ENCODE measurements around the gene PPP1R16B. TPM values are rescaled to one million over a fixed set of nuclear protein-coding genes. Genes with fewer than 3 reads are reported as not detected.

The PPP1R16B gene
- polyA plus RNA-seq, 1 donor from 2014 or later, result 1.9 TPM

- H3K4me2 ChIP-seq (ENCODE audit: low read length), result no peak overlapping the region
- no peaks in the 10 kb centered on the region for H3K36me3 ChIP-seq (ENCODE audit: insufficient read depth, low read length)
- no peaks in the 10 kb centered on the region for H4K20me1 ChIP-seq (ENCODE audit: insufficient read depth)
- no peaks in the 10 kb centered on the region for H3K9me3 ChIP-seq (ENCODE audit: low read length)
- H3K79me2 ChIP-seq (replicated peaks; ENCODE audit: insufficient read depth, low read length), result no peaks in the 10 kb centered on the region
- H2AFZ ChIP-seq (ENCODE audit: low read depth, low read length), result no peak overlapping the region
- H3F3A ChIP-seq (ENCODE audit: insufficient read depth, low read length, poor library complexity, severe bottlenecking), result no peaks in the 10 kb centered on the region
- H3K27ac ChIP-seq (ENCODE audit: low read length), result no peak overlapping the region
- H3K27me3 ChIP-seq (ENCODE audit: insufficient read depth, low read depth, low read length), result no peaks in the 10 kb centered on the region
- TF ChIP-seq CTCF (IDR thresholded peaks at IDR 0.05; ENCODE audit: poor library complexity, severe bottlenecking) (no peak), EP300 (conservative IDR thresholded peaks at IDR 0.05; ENCODE audit: poor library complexity, severe bottlenecking) (no peak), SMC3 (conservative IDR thresholded peaks at IDR 0.05; ENCODE audit: poor library complexity) (no peak), MXI1 (conservative IDR thresholded peaks at IDR 0.05; ENCODE audit: poor library complexity, severe bottlenecking) (no peak), TAF1 (IDR thresholded peaks at IDR 0.05; ENCODE audit: low read depth) (no peak), POLR2AphosphoS5 (IDR thresholded peaks at IDR 0.05) (no peak), RAD21 (conservative IDR thresholded peaks at IDR 0.05) (no peak), EZH2 (IDR thresholded peaks at IDR 0.05; ENCODE audit: borderline replicate concordance, insufficient read depth, low read length, poor library complexity, severe bottlenecking) (no peak)
- TF ChIP-seq, protein P1, sequence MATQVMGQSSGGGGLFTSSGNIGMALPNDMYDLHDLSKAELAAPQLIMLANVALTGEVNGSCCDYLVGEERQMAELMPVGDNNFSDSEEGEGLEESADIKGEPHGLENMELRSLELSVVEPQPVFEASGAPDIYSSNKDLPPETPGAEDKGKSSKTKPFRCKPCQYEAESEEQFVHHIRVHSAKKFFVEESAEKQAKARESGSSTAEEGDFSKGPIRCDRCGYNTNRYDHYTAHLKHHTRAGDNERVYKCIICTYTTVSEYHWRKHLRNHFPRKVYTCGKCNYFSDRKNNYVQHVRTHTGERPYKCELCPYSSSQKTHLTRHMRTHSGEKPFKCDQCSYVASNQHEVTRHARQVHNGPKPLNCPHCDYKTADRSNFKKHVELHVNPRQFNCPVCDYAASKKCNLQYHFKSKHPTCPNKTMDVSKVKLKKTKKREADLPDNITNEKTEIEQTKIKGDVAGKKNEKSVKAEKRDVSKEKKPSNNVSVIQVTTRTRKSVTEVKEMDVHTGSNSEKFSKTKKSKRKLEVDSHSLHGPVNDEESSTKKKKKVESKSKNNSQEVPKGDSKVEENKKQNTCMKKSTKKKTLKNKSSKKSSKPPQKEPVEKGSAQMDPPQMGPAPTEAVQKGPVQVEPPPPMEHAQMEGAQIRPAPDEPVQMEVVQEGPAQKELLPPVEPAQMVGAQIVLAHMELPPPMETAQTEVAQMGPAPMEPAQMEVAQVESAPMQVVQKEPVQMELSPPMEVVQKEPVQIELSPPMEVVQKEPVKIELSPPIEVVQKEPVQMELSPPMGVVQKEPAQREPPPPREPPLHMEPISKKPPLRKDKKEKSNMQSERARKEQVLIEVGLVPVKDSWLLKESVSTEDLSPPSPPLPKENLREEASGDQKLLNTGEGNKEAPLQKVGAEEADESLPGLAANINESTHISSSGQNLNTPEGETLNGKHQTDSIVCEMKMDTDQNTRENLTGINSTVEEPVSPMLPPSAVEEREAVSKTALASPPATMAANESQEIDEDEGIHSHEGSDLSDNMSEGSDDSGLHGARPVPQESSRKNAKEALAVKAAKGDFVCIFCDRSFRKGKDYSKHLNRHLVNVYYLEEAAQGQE (IDR thresholded peaks at IDR 0.05; ENCODE audit: borderline replicate concordance), result no peak
- H3K9me2 ChIP-seq (ENCODE audit: insufficient read depth, low read length), result no peaks in the 10 kb centered on the region
- no peak overlapping the region for H3K9ac ChIP-seq (ENCODE audit: low read length)
- no peak overlapping the region for H3K4me3 ChIP-seq (ENCODE audit: low read length)
These were observed 55.5 kb downstream of the PPP1R16B start for GRCh38 chr20:38861071-38861401.

DNA sequence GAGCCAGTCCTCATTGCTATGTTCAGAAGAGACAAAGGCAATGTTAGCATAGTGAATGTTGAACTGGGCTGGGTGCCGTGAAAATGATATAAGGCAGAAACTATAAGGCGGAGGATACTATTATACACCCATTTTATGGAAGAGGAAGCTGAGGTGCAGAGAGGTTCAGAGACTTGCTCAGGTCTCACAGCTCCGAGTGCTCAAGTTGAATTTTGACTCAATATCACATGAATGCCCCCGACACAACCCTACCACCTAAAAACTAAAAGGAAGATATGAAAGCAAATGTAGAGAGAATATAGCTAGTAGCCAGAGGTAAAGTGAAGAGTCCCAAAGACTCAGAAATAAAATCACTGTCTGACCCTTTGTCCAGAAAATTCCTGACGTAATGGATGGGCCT is 56.7 kb downstream of the PPP1R16B start:
- H3K4me2 ChIP-seq (ENCODE audit: low read length), result no peak overlapping the region
- H3K9me2 ChIP-seq (ENCODE audit: insufficient read depth, low read length), result no peaks in the 10 kb centered on the region
- no peak overlapping the region for H3K27ac ChIP-seq (ENCODE audit: low read length)
- H3K27me3 ChIP-seq (ENCODE audit: insufficient read depth, low read depth, low read length), result no peaks in the 10 kb centered on the region
- no peaks in the 10 kb centered on the region for H3K36me3 ChIP-seq (ENCODE audit: insufficient read depth, low read length)
- H3K9ac ChIP-seq (ENCODE audit: low read length), result no peak overlapping the region
- no peak overlapping the region for H3K4me3 ChIP-seq (ENCODE audit: low read length)
- H3K79me2 ChIP-seq (replicated peaks; ENCODE audit: insufficient read depth, low read length), result no peaks in the 10 kb centered on the region
- no peaks in the 10 kb centered on the region for H3F3A ChIP-seq (ENCODE audit: insufficient read depth, low read length, poor library complexity, severe bottlenecking)
- H2AFZ ChIP-seq (ENCODE audit: low read depth, low read length), result no peak overlapping the region
- no peaks in the 10 kb centered on the region for H3K9me3 ChIP-seq (ENCODE audit: low read length)
- no peak for TF ChIP-seq CTCF (IDR thresholded peaks at IDR 0.05; ENCODE audit: poor library complexity, severe bottlenecking)
- no peaks in the 10 kb centered on the region for H4K20me1 ChIP-seq (ENCODE audit: insufficient read depth)
